ENCODE data around the gene STK16. TPM values are rescaled to one million over a fixed set of nuclear protein-coding genes. Genes with fewer than 3 reads are reported as not detected.

The STK16 gene
- total and polyA plus RNA-seq, 2 of the 13 experiments (the other 11 are each of a cell fraction or from before 2014, with no cell fraction given) = 28.0 to 50.9 TPM

DNA sequence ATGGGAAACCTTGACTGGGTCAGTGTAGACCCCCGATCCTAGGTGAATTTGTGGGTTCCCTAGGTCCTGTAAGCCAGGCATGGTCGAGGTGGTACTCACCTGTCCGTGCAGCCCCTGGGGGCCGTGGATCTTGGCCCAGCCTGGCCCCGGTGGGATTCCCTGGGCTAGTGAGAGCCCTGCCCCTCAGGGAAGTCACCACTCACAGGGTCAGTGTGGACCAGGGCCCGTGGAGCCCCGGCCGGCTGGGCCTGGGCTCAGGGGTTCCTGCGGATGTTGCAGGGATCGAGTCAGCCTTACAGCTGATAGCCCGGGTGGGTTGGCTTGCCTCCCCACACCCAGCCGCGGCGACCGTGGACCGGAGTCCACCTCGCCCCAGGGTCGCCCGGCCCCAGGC, 16.4 kb upstream of the STK16 start (continued):
- no peak for TF ChIP-seq ZFP82 (CRISPR knock-in tag; IDR thresholded peaks at IDR 0.05; ENCODE audit: borderline replicate concordance)
- TF ChIP-seq ZNF329 (CRISPR knock-in tag; IDR thresholded peaks at IDR 0.05; ENCODE audit: low read depth) = no peak
- no peak for TF ChIP-seq SMARCC2 (IDR thresholded peaks at IDR 0.05)
- TF ChIP-seq, protein P1, sequence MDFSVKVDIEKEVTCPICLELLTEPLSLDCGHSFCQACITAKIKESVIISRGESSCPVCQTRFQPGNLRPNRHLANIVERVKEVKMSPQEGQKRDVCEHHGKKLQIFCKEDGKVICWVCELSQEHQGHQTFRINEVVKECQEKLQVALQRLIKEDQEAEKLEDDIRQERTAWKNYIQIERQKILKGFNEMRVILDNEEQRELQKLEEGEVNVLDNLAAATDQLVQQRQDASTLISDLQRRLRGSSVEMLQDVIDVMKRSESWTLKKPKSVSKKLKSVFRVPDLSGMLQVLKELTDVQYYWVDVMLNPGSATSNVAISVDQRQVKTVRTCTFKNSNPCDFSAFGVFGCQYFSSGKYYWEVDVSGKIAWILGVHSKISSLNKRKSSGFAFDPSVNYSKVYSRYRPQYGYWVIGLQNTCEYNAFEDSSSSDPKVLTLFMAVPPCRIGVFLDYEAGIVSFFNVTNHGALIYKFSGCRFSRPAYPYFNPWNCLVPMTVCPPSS (IDR thresholded peaks at IDR 0.05) = no peak
- TF ChIP-seq MBD4 (IDR thresholded peaks at IDR 0.05; ENCODE audit: borderline replicate concordance, low read length) = no peak
- TF ChIP-seq, protein P2, sequence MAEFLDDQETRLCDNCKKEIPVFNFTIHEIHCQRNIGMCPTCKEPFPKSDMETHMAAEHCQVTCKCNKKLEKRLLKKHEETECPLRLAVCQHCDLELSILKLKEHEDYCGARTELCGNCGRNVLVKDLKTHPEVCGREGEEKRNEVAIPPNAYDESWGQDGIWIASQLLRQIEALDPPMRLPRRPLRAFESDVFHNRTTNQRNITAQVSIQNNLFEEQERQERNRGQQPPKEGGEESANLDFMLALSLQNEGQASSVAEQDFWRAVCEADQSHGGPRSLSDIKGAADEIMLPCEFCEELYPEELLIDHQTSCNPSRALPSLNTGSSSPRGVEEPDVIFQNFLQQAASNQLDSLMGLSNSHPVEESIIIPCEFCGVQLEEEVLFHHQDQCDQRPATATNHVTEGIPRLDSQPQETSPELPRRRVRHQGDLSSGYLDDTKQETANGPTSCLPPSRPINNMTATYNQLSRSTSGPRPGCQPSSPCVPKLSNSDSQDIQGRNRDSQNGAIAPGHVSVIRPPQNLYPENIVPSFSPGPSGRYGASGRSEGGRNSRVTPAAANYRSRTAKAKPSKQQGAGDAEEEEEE (CRISPR knock-in tag; IDR thresholded peaks at IDR 0.05; ENCODE audit: borderline replicate concordance) = 0 out of 2 replicates have a peak, but pooled peaks have one; percentile 23
- 0 out of 2 replicates have a peak, but pooled peaks have one; percentile 26 for TF ChIP-seq GFI1 (CRISPR knock-in tag; IDR thresholded peaks at IDR 0.05; ENCODE audit: borderline replicate concordance)
- TF ChIP-seq SNAPC2 (CRISPR knock-in tag; IDR thresholded peaks at IDR 0.05) = no peak
- TF ChIP-seq, protein P3, sequence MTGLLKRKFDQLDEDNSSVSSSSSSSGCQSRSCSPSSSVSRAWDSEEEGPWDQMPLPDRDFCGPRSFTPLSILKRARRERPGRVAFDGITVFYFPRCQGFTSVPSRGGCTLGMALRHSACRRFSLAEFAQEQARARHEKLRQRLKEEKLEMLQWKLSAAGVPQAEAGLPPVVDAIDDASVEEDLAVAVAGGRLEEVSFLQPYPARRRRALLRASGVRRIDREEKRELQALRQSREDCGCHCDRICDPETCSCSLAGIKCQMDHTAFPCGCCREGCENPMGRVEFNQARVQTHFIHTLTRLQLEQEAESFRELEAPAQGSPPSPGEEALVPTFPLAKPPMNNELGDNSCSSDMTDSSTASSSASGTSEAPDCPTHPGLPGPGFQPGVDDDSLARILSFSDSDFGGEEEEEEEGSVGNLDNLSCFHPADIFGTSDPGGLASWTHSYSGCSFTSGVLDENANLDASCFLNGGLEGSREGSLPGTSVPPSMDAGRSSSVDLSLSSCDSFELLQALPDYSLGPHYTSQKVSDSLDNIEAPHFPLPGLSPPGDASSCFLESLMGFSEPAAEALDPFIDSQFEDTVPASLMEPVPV (CRISPR knock-in tag; IDR thresholded peaks at IDR 0.05) = 0 out of 2 replicates have a peak, but pooled peaks have one; percentile 31
- no peak for TF ChIP-seq ZNF644 (CRISPR knock-in tag; IDR thresholded peaks at IDR 0.05; ENCODE audit: low read depth)
- no peak for TF ChIP-seq ZNF878 (CRISPR knock-in tag; IDR thresholded peaks at IDR 0.05)
- TF ChIP-seq TBP (CRISPR knock-in tag; IDR thresholded peaks at IDR 0.05) = no peak
- no peak for TF ChIP-seq ARNT (IDR thresholded peaks at IDR 0.05)
- TF ChIP-seq, protein P4, sequence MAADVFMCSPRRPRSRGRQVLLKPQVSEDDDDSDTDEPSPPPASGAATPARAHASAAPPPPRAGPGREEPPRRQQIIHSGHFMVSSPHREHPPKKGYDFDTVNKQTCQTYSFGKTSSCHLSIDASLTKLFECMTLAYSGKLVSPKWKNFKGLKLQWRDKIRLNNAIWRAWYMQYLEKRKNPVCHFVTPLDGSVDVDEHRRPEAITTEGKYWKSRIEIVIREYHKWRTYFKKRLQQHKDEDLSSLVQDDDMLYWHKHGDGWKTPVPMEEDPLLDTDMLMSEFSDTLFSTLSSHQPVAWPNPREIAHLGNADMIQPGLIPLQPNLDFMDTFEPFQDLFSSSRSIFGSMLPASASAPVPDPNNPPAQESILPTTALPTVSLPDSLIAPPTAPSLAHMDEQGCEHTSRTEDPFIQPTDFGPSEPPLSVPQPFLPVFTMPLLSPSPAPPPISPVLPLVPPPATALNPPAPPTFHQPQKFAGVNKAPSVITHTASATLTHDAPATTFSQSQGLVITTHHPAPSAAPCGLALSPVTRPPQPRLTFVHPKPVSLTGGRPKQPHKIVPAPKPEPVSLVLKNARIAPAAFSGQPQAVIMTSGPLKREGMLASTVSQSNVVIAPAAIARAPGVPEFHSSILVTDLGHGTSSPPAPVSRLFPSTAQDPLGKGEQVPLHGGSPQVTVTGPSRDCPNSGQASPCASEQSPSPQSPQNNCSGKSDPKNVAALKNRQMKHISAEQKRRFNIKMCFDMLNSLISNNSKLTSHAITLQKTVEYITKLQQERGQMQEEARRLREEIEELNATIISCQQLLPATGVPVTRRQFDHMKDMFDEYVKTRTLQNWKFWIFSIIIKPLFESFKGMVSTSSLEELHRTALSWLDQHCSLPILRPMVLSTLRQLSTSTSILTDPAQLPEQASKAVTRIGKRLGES (CRISPR knock-in tag; IDR thresholded peaks at IDR 0.05; ENCODE audit: borderline replicate concordance) = no peak
- TF ChIP-seq ZSCAN31 (CRISPR knock-in tag; IDR thresholded peaks at IDR 0.05; ENCODE audit: low read depth) = no peak; the same call in 1 of the 2 replicates
- no peak for TF ChIP-seq MYNN (CRISPR knock-in tag; IDR thresholded peaks at IDR 0.05; ENCODE audit: low read depth)
- TF ChIP-seq, protein P5, sequence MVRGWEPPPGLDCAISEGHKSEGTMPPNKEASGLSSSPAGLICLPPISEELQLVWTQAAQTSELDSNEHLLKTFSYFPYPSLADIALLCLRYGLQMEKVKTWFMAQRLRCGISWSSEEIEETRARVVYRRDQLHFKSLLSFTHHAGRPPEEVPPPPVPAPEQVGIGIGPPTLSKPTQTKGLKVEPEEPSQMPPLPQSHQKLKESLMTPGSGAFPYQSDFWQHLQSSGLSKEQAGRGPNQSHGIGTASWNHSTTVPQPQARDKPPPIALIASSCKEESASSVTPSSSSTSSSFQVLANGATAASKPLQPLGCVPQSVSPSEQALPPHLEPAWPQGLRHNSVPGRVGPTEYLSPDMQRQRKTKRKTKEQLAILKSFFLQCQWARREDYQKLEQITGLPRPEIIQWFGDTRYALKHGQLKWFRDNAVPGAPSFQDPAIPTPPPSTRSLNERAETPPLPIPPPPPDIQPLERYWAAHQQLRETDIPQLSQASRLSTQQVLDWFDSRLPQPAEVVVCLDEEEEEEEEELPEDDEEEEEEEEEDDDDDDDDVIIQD (CRISPR knock-in tag; IDR thresholded peaks at IDR 0.05; ENCODE audit: low read depth) = no peak
- no peak for TF ChIP-seq FOXO1 (CRISPR knock-in tag; IDR thresholded peaks at IDR 0.05)
- no peak for TF ChIP-seq PLRG1 (conservative IDR thresholded peaks at IDR 0.05)
- TF ChIP-seq SMAD1 (CRISPR knock-in tag; IDR thresholded peaks at IDR 0.05; ENCODE audit: borderline replicate concordance, low read depth) = no peak
- TF ChIP-seq MIXL1 (CRISPR knock-in tag; IDR thresholded peaks at IDR 0.05) = no peak
- TF ChIP-seq ZNF30 (CRISPR knock-in tag; IDR thresholded peaks at IDR 0.05) = no peak
- TF ChIP-seq AGO2 (optimal IDR thresholded peaks at IDR 0.05; ENCODE audit: low read depth, low read length) = peak; percentile 13
- no peak for TF ChIP-seq ZNF530 (CRISPR knock-in tag; IDR thresholded peaks at IDR 0.05; ENCODE audit: low read depth)
